ENCODE data around the gene GABRB3.

GABRB3 gene

DNA sequence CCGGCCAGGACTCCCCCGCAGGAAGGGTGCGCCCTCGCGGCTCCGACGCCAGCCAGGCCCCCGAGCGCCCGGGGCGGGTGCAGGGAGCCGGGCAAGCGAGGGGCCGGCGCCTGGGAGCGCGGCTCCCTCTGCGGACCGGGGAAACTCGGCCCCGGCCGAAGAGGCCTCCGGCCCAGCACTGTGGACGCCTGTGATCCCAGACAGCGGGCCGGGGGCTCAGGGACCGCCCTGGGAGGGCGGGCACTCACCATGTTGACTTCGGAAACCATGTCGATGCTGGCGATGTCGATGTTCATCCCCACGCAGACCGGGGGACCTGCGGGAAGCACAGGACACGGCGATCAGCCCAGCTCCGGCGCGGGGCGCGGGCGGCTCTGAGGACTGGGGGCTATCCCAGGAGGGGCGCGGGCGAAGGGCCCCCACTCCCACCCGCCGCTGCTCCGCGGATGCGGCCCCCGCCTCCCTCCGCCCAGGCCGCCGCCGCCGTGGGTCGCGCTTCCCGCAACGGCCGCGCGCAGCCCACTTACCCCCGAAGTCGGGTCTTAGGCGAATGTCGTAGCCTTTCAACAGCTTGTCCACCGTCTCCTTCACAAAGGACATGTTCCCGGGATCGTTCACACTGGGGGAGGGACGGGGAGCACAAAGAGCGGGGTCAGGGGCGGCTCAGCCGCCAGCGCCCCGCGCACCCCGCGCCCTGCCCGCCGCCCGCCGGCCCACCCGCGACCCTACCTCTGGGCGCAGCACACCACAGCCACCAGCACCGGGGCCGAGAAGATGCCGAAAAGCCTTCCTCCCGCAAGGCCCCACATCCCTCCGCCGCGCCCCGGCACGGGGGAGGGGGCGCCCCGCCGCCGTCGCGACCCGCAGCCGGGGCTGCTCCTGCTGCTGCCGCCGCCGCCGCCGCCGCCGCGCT, at the start of gene GABRB3:
Gene GABRB3, minus strand, starts transcription at position 913 of the 913 bp plus-strand sequence.
- no peak for DNase-seq (ENCODE audit: low read depth in 2 of 2)

DNA sequence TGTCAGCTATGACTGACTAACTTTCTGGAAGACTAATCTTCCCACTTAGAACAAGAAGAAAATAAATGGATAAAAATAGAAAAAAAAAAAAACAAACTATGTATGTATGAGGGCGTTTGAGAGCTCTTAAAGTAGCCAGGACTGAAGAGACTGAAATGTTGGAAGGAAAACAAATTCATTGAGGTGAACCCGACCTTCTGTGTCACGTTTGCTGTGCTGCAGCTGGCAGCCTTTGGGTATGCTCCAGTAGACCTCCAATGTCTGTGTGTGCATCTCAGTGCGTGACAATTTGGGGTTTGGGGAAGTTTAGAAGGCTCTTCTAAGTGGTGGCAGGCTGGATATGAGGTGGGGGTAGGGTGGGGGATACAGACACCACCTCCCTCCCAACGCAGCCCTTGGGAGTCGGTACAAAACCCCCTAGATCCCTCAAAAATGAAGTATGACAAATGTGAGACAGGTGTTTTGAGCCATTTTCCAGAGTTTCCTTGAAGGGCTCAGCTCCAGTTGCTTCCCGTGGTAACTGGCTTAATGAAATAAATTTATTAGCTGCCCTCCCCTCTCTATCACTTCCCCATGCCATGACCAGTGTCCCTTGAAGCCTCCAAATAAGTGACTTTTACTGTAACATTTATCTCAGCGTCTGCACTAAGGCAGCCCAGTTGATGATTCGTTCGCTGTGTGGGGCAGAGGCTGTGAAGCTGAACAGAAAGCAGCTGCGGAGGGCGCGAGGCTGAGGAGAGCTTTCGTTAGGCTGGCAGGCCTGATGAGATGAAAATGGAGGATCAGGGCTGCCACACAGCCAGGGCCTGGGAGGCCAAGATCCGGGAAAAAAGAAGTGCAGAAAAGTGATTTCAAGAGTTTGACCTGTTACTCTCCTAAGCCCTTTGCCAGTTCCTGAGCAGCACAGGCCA, 34.9 kb upstream of the GABRB3 start:
- no peak for DNase-seq (ENCODE audit: low read depth in 2 of 2)

DNA sequence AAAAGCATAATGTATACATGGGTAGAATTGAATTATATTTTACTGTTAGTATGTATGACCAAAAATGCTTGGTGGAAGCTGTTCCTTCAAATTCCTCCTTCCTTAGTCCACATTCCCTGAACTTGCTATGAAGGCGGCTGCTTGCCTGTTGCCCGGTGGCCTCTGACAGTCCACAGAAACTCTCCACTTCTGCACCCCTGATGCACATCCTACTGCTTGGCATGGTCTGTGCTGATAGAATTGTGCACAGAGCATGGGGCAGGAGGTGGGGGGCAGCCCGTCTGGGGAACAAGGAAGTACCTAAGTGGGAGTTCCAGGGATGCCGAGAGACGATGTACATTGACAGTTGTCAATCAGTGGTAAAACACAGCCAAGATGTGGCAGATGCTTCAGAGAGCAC, 33.7 kb upstream of the GABRB3 start:
- no peak for DNase-seq (ENCODE audit: low read depth in 2 of 2)

DNA sequence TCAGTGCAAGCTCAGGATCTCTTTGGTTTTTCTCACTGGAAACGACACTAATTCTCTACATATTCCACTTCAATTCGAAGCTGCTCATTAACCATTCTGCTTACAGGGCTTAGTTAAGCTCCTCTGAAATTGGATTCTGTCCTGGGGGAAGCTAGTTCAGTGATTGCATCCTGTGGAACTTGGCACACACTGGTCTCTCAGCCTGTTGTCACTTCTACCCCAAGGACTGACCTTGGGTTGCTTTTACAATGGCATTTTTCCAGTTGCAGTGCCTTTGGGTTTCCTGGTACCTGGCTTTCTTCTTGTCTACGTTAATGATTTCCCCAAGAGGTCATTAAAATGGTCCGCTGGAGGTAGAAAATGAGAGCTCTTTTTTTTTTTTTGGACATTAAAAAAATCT, 33.3 kb upstream of the GABRB3 start:
- no peak for DNase-seq (ENCODE audit: low read depth in 2 of 2)

DNA sequence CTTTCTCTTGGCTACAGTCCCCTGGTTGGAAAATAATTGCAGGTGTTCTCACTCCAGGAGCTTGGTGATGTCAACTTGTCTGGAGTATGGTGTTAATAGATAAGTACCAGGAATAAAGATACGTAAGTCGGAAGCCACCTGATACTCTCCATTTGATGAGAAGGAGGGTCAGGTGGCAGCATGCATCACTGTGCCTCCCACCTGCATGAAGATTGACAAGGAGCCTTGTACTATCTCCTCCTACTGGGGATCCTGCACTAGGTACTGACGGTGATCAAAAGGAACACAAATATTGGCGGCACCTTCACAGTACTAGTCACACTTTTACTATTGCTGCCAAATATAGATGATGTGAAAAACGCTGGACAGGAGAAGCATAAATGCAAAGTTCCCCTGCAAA, 32.6 kb upstream of the GABRB3 start:
- no peak for DNase-seq (ENCODE audit: low read depth in 2 of 2)

DNA sequence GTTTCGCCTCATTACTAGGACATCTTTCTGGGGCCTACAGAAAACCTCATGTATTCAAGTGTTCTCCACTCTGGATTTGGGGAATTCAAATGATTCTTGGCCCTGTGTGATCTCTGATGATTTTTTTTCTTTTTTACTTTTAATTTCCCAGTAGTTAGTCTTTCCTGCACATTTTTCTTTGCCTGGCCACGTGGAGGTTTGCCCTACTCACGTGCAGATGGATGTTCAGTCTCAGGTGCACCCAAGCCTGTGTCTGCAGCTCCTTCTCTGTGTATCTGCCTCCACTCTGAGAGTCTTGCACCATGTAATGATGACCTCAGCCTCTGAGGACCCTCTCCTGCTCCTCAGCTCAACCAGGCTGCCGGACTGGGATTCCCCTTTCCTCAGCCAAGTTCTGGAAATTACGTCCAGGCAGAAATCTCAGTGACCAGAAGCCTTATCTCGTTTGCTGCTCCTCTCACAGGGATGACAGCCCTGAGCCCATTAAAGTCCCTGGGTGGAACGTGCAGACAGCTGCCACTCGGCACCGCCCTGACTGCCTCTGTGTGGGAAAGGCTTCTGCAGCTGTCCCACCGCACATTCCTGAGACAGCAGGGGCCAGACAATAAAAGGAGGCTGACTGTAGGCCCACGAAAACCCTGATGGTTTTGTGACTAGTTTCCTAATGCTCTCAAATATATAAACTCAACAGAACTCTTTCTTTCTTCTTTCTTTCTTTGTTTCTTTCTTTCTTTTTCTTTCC, 31.4 kb upstream of the GABRB3 start:
- DNase-seq (ENCODE audit: low read depth in 2 of 2): no peak

DNA sequence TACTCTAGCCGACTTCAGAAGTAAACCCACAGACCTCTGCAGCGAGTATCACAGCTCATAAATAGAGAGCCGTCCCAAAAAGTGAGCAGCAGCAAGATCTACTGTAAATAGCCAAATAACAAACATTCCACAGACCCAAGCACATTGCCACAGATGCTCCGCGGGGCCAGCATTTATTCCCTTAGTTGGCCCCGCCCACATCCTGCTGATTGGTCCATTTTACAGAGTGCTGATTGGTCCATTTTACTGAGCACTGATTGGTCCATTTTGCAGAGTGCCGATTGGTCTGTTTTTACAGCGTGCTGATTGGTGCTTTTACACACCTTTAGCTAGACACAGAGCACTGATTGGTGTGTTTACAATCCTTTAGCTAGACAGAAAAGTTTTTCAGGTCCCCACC, 17.3 kb upstream of the GABRB3 start:
- DNase-seq (ENCODE audit: low read depth in 2 of 2): no peak

DNA sequence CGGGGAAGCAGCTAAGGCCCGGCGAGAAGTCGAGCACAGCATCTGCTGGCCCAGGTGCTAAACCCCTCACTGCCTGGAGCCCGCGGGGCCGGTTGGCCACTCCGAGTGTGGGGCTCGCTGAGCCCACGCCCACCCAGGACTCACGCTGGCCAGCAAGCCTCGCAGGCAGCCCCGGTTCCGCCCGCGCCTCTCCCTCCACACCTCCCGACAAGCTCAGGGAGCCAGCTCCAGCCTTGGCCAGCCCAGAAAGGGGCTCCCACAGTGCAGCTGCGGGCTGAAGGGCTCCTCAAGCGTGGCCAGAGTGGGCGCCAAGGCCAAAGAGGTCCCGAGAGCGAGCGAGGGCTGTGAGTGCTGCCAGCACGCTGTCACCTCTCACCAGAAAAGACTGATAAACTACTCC, 8.9 kb upstream of the GABRB3 start:
- DNase-seq (ENCODE audit: low read depth in 2 of 2): no peak

DNA sequence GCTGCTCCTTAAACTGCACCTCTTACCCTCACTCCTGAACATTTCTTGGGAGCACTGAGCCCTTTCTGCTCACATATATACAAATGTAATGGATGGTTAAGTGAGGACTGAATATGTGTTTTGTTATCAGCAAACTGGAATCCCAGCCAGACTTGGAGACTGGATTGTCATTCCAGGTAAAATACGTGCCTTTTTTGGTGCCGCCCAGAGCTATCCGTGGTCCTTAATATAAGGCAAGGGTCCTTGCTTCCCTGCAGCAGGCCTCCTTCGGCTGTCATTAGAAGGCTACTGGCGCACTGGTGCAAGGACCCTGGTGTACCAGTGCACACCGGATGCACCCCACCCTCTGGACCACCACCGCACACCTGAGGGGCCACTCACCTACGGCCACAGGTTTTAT, 1.1 kb upstream of the GABRB3 start:
- no peak for DNase-seq (ENCODE audit: low read depth in 2 of 2)

DNA sequence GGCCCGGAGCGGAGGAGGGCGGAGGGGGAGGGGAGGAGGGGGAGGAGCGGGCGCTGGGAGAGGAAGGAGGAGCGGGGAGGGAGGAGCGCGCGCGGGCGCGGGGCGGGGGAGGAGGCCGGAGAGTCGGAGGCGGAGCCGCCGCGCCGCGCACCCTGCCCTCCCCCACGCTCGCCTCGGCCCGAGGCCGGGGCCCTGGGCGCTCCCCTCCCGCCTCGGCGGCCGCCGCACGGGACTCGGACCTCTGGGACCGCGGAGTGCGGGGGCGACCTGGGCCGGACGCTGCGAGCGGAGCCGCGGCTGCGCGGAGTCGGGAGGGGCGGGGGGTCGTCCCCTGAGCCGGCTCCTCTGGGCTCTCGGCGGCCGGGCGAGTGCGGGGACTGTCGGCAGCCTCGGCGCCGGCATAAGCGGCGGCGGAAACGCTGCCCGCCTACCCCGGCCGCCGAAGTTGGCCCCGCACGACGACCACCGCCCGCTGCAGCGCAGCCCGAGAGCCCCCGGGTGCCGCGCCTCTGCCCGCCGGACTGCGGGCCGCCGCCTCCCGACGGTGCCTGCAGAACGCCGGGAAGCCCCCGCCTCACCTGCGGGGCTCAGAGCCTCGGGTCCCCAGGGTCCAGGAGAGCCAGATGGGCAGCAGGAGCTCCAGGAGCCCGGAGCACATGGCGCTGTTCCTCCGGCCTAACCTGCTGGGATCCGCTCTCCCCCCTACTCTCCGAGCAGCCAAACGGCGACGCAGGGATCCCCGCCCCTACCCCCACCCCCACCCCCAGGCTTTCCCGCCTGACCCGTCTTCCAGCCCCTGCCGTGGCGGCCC, 406 bp upstream of the GABRB3 start:
- no peak for DNase-seq (ENCODE audit: low read depth in 2 of 2)

DNA sequence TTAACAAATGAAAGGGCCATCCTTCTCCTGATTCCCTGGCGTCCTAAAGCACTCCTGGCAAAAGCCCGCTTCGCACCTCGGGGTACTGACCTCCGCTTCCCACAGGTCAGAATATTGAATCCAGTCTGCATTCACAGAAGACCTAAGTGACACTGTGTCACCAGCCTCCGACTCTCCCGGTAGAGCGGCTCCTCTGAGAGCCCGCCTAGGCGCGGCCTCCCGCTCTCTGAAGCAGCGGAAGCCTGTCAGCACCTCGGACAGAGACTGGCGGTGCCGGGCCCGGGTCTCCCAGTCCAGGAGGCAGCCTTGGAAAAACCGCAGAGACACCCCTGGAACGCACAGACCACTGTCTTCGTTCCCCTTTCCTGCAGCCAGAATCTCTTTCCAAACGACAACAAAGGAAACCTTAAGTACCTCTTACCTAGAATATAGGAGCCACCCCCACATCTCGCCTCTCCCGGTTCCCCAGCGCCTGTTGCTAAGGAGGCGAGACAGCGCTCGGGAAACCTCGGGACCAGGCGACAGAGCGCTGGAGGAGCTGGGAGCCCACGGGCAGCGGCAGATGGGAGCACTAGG, 1.2 kb downstream of the GABRB3 start:
- no peak for DNase-seq (ENCODE audit: low read depth in 2 of 2)

DNA sequence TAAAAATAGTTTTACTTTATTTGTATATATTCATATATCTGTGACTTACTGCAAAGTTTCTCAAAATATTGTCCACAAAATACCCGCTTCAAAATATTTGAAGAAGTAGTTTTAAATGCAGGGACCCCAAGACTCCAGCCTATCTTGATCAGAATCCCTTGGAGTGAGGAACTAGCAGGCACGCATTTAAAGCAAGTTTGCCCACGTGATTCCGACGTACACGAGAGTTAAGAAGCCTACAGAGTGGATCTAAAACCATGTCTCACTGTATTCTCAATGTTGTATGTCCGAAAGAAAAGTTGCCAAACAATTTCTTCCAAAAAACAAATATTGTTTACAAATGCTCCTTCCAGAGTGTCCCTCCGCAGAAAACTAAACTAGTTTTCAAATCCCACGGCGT, 1.7 kb downstream of the GABRB3 start:
- no peak for DNase-seq (ENCODE audit: low read depth in 2 of 2)

DNA sequence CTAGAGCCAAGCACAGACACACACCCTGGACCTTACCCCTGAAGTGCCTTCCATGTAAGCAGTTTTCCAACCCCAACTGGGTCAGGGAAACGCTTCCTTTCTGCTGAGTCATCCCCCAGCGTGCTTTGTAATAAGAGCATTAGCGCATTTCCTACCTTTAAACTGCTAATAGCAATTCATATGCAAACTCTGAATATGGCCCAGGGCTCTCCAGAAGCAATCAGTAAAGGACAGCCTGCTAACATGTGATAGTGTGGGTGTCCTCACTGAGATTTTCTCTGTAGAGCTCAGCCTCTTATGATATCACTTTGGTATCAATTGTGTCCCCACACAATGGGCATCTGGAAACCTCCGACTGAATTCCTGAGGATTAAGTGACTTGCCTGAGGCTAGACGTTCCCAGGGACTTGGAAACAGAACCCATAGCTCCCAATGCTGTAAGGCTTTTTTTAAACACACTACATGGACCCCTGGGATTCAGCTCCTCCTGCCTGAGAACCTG, 5.6 kb downstream of the GABRB3 start:
- no peak for DNase-seq (ENCODE audit: low read depth in 2 of 2)

DNA sequence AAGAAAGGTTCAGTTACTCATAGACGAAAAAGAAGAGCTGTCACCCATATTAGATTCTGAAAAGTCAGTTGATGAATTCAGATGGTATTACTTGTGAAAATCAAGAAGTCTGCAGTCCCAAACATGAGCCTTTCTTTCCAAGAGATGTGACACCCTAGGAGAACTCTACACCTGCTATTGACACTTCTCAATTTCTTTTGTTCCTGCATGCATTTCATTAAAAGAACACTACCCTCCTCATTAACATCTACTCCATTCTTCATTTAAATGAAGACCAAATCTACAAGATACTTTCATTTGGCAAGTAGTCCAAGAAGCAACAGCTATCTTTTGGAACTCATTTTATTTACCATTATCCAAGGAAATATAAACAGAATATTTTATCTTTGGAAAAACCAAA, 6.6 kb downstream of the GABRB3 start:
- DNase-seq (ENCODE audit: low read depth in 2 of 2): no peak

DNA sequence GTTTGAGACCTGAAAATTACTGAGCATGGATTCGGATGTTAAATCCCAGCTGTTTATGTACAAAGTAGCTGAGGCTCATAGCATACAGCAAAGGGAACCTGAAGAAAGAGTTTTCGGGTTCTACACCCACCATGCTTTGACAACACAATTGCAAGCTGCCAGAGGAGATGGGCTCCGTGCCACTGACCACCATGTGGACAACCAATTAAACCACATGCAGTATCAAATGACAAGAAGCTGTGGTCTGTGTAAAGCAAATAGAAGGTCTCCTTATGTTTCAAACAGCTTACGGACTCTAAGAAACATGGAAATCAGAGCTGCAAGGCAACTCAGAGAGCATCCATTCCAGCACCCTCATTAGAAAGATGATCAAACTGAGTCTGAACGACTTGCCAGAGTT, 12.9 kb downstream of the GABRB3 start:
- no peak for DNase-seq (ENCODE audit: low read depth in 2 of 2)

DNA sequence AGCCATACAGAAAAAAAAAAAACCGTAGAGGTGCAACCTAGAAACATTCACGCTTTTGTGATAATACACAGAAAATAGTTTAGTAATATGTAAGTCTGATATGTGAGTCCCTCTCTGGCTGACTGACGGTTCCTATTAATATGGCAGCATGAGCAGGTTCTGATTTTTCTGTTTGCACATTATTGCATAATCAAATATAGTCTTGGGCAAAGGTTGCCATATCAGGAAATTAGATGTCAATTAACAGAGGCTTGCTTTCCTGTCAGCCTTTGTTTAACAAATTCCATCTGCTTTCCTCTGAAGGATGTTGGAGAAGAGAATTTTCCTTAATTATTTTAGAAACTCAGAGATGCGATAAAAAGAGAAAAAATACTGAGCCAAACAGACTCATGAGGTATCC, 14.8 kb downstream of the GABRB3 start:
- no peak for DNase-seq (ENCODE audit: low read depth in 2 of 2)

DNA sequence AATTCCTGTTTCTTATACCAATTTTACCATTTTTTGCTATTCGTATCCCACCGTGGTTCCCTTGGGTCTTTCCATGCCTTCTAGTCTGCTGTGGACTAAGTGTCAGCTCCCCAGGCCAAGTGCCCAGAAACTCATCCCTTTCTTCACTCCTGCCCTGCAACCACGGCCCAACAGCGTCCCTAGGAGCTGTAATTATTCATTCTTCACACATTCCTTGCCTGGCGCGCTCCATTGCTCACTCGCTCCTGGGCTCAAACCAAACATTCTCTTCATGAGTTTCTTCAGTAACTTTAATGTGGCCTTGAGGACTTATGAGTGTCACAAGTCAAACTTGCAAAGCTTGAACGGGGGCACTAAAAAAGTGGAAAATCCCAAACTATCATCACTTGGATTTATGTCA, 15.7 kb downstream of the GABRB3 start:
- DNase-seq (ENCODE audit: low read depth in 2 of 2): no peak

DNA sequence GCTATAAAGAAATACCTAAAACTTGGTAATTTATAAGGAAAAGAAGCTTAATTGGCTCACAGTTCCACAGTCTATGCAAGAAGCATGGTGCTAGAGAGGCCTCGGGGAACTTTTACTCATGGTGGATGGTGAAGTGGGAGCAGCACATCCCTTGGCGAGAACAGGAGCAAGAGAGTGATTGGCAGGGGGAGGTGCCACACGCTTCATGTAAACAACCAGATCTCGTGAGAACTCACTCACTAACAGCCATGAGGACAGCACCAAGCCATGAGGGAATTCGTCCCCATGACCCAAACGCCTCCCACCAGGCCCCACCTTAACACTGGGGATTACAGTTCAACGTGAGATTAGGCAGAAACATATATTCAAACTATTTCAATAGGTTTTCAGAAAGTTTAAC, 28.0 kb downstream of the GABRB3 start:
- DNase-seq (ENCODE audit: low read depth in 2 of 2): no peak

DNA sequence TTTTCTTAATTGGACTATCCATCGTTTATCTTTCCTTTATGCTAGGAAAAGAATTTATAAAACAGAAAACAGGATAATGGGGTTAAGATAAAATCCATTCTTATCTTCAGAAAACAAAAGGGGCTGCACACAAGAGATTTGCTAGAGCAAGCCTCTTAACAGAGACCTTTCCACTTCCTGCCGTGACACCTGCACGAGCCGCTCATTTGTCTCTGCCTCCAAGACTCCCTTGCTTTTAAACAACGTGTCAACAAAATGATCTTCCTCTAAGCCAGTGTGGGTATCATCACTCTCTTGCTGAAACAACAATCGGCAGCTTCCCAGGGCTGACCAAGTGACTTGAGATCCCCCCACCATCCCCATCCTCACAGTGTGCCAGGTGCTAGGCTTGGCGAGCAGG, 33.1 kb downstream of the GABRB3 start:
- no peak for DNase-seq (ENCODE audit: low read depth in 2 of 2)

DNA sequence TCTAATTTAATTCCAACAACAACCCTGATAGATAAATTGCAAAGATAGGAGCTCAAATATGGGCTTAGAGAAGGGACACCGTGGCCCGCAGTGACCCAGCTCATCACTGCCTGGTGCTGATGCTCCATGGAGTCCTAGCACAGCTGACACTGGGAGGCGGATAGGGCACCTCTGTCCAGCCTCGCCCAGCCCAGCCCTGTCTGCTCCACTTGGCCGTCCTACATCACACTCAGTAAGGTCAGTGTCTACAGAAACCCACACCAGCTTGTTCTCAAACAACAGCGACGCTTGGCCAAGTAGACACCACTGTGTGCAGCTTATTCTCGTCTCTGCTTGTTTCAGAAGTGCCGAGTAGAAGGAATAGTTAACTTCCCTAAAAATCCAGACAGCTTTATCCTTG, 33.9 kb downstream of the GABRB3 start:
- no peak for DNase-seq (ENCODE audit: low read depth in 2 of 2)

All from stimulated activated CD8-positive, alpha-beta memory T cell treated with anti-CD3 and anti-CD28 coated beads, Interleukin-7, amount 100 ng/mL, for 1 hour (primary cell).